Tibial nerve (tissue), 4 donors: Measurements from ENCODE around the gene DENND2A. TPM values are rescaled to one million over a fixed set of nuclear protein-coding genes. Genes with fewer than 3 reads are reported as not detected.

Source experiments
- DNase-seq, 2 donors: peaks; one replicate each; pipeline ENCODE4 v3.0.0-alpha.2; 2019; ENCODE audit warnings: low spot score in 2 of 2
- H3K27ac ChIP-seq, 4 donors: fragments of 200-600 bp; sonication (generic) in 3 of 4; one replicate each; pipeline ENCODE4 v1.5.1; 2017 to 2019; ENCODE audit warnings: mild to moderate bottlenecking in 1 of 4
- H3K27me3 ChIP-seq, 2 donors: fragments of 200-600 bp; sonication (generic) in 1 of 2; one replicate each; pipeline versions ENCODE4 v1.5.1 to v1.6.0; 2017 to 2019
- H3K36me3 ChIP-seq, 3 donors: fragments of 200-600 bp; sonication (generic); one replicate each; pipeline ENCODE4 v1.5.1; 2018 to 2019
- H3K4me1 ChIP-seq, 4 donors: fragments of 200-600 bp; sonication (generic) in 3 of 4; one replicate each; pipeline ENCODE4 v1.5.1; 2017 to 2019
- H3K4me3 ChIP-seq, 4 donors: fragments of 200-600 bp; sonication (generic) in 3 of 4; one replicate each; pipeline ENCODE4 v1.5.1; 2017 to 2019; ENCODE audit warnings: mild to moderate bottlenecking in 1 of 4, moderate library complexity in 1 of 4
- H3K9me3 ChIP-seq, 4 donors: fragments of 200-600 bp; sonication (generic) in 3 of 4; one replicate each; pipeline ENCODE4 v1.5.1; 2017 to 2019
- EP300 ChIP-seq, 2 donors: sonication (generic); formaldehyde crosslinking; IDR thresholded peaks; one replicate each; pipeline ENCODE4 v1.6.1; 2017; ENCODE audit warnings: antibody characterized with exemption in 2 of 2, mild to moderate bottlenecking in 1 of 2
- POLR2A ChIP-seq, 2 donors: fragments of 450-650 bp; IDR thresholded peaks; one replicate each; pipeline ENCODE4 v1.6.1; 2017; ENCODE audit warnings: antibody characterized with exemption in 2 of 2, mild to moderate bottlenecking in 2 of 2, moderate library complexity in 2 of 2
- WGBS, 2 donors: methylation state at CpG; one replicate each; pipeline ENCODE4 v1.1.5; 2018; 5-methylcytosine and 5-hydroxymethylcytosine counted together
- total RNA-seq, 4 donors: library from RNA; depleted of rRNA; stranded (reverse); fragments of >200 nt; gene quantifications; one replicate each; pipeline ENCODE4 v1.1.0, GENCODE V29; 2016
- TF ChIP-seq, protein P1 (sequence below), 5 experiments: fragments of 200-600 bp in 3 of 5; fragments of 450-650 bp in 2 of 5; sonication (generic) in 3 of 5; IDR thresholded peaks; one replicate each; pipeline ENCODE4 v1.5.1; 2016 to 2019; ENCODE audit warnings: antibody characterized with exemption in 5 of 5, mild to moderate bottlenecking in 3 of 5, moderate library complexity in 2 of 5

DENND2A gene
- total RNA-seq, 4 donors from 2014 or later, result 18.3 to 28.0 (median 24.2) TPM

DNA sequence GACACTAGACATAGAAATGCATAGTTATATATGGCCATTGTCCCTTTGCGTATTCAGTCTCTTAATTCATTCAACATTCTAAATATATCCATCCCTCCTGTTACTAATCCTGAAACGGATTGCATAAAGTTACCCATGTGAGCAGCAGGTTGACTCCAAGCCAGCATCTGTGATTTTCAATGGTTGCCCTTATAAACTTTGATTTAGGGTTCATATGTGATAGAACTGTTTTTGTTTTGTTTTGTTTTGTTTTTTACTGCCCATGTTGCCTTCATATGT is 13.4 kb upstream of the DENND2A start:
- TF ChIP-seq EP300 (IDR thresholded peaks at IDR 0.05), result no peak
- TF ChIP-seq, protein P1, sequence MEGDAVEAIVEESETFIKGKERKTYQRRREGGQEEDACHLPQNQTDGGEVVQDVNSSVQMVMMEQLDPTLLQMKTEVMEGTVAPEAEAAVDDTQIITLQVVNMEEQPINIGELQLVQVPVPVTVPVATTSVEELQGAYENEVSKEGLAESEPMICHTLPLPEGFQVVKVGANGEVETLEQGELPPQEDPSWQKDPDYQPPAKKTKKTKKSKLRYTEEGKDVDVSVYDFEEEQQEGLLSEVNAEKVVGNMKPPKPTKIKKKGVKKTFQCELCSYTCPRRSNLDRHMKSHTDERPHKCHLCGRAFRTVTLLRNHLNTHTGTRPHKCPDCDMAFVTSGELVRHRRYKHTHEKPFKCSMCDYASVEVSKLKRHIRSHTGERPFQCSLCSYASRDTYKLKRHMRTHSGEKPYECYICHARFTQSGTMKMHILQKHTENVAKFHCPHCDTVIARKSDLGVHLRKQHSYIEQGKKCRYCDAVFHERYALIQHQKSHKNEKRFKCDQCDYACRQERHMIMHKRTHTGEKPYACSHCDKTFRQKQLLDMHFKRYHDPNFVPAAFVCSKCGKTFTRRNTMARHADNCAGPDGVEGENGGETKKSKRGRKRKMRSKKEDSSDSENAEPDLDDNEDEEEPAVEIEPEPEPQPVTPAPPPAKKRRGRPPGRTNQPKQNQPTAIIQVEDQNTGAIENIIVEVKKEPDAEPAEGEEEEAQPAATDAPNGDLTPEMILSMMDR (IDR thresholded peaks at IDR 0.05), result no peak
- TF ChIP-seq POLR2A (IDR thresholded peaks at IDR 0.05), result no peak
- Histone ChIP-seq H3K27me3 (no peaks in the 10 kb centered on the region), H3K4me3 (no peak overlapping the region), H3K4me1 (peaks cover 0 to 19% (median 3%) of the 10 kb centered on the region in 4 donors), H3K36me3 (no peaks in the 10 kb centered on the region), H3K27ac (no peak overlapping the region), H3K9me3 (no peaks in the 10 kb centered on the region)
- 64 to 67% methylated on average over 2 of the region's 2 CpGs for WGBS, 2 donors
- no peak for DNase-seq

DNA sequence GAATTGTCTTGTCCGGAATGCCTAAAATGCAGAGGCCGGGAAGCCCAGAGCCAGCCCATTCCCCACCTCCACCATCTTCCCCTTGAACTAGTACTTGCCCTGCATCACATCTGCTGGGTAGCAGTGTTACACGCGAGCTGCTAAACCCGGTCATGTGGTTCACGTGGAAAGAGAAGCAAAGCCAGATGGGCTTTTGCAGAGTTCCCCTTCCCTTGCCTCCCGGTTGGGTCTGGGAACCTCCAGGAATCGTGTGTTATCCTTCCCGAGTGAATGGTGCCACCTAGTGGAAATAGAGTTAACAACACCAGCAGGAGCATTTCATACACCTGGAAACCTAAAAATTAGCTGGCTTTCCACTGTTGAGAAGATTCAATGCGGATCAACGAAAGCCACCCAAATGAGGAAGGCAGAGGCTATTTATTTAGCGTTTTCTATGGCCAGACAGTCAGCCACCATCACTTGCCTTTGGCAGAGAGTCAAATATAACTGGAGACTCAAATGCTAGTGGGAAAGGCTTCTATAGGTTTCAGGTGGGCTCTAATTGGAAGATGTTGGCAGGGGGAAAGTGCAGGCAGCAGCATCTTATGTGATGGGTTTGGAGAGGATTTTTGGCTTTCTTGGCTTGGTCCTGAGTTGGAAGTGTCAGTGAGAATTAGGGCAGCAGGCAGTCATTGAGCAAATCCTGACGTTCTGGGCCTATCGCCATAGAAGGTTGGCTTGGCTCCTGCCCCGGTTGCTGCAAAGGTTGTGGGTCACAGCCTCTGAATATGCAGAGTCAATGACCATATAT is 12.9 kb upstream of the DENND2A start:
- Histone ChIP-seq H3K36me3 (no peaks in the 10 kb centered on the region), H3K9me3 (no peaks in the 10 kb centered on the region), H3K4me3 (no peak overlapping the region), H3K27me3 (no peaks in the 10 kb centered on the region), H3K27ac (no peak overlapping the region), H3K4me1 (peaks cover 0 to 19% (median 3%) of the 10 kb centered on the region in 4 donors)
- WGBS, 2 donors, result 18 to 19% methylated on average over 15 of the region's 15 CpGs
- TF ChIP-seq POLR2A (IDR thresholded peaks at IDR 0.05) (no peak), EP300 (IDR thresholded peaks at IDR 0.05) (peak in 1 of 2 donors; percentile 29)
- TF ChIP-seq, protein P1 (IDR thresholded peaks at IDR 0.05), result peak; percentile 80 to 93 (median 85)
- DNase-seq, result peak in 1 of 2 donors; percentile 83

DNA sequence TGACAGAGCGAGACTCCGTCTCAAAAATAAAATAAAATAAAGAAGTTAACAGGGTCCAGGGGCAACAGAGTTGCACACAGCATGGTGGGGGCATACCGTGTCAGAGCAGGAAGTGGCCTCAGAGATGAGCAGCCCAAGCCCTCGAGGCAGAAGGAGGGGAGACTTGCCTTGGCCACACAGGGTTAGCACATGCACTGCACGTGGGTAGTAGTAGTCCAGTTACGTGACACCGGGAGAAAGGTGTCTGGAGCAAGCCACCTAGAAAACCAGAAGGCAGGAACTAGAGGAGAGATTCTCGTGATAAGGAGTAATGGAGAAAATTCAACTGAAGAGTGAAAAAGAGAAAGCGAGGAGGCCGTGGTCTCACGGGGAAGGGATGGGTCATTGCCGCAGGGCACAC is 9.8 kb upstream of the DENND2A start:
- TF ChIP-seq, protein P1 (IDR thresholded peaks at IDR 0.05), result no peak
- TF ChIP-seq EP300 (IDR thresholded peaks at IDR 0.05) (no peak), POLR2A (IDR thresholded peaks at IDR 0.05) (no peak)
- 84 to 85% methylated on average over 12 of the region's 12 CpGs for WGBS, 2 donors
- no peaks in the 10 kb centered on the region for H3K9me3 ChIP-seq
- no peaks in the 10 kb centered on the region for H3K36me3 ChIP-seq
- no peaks in the 10 kb centered on the region for H3K27me3 ChIP-seq
- no peak for DNase-seq
- peaks cover 0 to 12% (median 2%) of the 10 kb centered on the region in 4 donors for H3K4me1 ChIP-seq
- H3K27ac ChIP-seq, result no peak overlapping the region
- H3K4me3 ChIP-seq, result no peak overlapping the region

DNA sequence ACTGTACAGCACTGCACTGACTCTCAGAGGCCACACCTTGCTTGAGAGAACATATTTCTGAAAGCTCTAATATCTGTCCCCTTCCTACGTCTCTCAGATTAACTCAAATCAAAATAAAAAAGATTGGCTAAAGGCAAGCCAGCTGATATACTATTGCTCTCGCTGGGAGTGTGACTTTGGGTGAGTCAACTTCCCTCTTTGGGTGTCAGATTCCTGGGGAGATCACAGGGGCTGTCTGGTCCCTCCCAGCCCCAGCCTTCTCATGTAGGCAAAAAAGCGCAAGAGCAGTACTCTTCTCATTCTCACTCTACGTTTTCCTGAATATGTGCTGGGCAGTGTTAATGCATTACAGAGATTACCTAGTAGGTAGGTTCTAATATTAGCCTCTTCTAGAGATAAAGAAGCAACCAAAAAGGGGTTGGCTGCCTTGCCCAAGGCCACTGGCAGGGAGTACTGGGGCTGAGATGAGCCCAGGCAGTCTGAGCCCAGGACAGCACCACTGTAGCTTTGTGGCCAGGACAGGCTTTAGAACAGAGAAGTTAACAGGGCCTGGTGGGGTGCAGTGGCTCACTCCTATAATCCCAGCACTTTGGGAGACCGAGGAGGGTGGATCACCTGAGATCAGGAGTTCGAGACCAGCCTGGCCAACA is 9.1 kb upstream of the DENND2A start:
- 87 to 90% methylated on average over 6 of the region's 6 CpGs for WGBS, 2 donors
- DNase-seq, result no peak
- TF ChIP-seq EP300 (IDR thresholded peaks at IDR 0.05), result no peak

DNA sequence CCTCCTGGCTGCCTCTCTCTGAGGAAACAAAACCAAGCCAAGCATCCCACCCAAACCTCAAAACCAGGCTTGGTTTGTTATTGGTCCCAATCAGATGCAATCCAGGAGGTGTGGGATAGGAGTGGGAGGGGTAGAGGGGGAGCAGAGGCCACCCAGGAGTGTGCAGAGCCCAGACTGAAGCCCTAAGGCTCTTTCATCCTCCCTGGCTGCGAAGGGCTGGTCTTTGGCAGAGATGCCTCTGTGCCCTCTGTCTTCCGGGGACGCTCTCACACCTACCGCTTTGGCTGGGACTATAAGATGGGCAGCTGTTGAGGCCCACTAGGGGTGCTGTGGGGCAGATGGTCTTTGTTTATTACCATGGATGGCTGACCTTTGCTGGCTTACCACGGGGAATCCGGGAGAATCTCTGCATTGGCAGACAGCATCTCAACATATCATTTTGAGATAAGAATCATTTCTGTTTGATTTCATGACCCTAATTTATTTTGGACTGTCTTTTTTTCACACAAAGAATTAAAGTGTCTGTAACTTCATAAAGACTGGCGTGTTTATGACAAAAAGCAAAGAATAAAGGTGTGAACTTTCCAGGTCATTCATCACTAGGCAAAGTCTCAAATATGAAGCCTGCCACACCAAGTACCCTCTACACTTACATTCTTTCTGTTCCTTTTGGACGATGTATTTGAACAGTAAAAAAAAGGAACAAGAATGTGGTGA is 6.5 kb upstream of the DENND2A start:
- DNase-seq, result no peak
- Histone ChIP-seq H3K27me3 (peaks cover 0 to 4% of the 10 kb centered on the region in 2 donors), H3K4me3 (no peak overlapping the region), H3K36me3 (no peaks in the 10 kb centered on the region), H3K9me3 (no peaks in the 10 kb centered on the region), H3K4me1 (peaks cover 0 to 7% (median 2%) of the 10 kb centered on the region in 4 donors), H3K27ac (no peak overlapping the region)
- no peak for TF ChIP-seq EP300 (IDR thresholded peaks at IDR 0.05)
- TF ChIP-seq, protein P1 (IDR thresholded peaks at IDR 0.05), result peak; percentile 37 to 54 (median 47)
- TF ChIP-seq POLR2A (IDR thresholded peaks at IDR 0.05), result no peak
- WGBS, 2 donors, result 22 to 26% methylated on average over 6 to 8 of the region's 8 CpGs

More for the DNA sequence above, 9.1 kb upstream of the DENND2A start:
- H3K9me3 ChIP-seq, result no peaks in the 10 kb centered on the region
- H3K27ac ChIP-seq, result no peak overlapping the region
- no peak overlapping the region for H3K4me3 ChIP-seq
- H3K4me1 ChIP-seq, result peaks cover 0 to 12% (median 2%) of the 10 kb centered on the region in 4 donors
- H3K36me3 ChIP-seq, result no peaks in the 10 kb centered on the region
- peaks cover 0 to 4% of the 10 kb centered on the region in 2 donors for H3K27me3 ChIP-seq
